ENCODE measurements around the gene C2orf80.

GRCh38 chr2:208147008-208147407, 42.8 kb downstream of the C2orf80 start:
- TF ChIP-seq CTCF (IDR thresholded peaks at IDR 0.05; ENCODE audit: low read length), result no peak
- no peak for TF ChIP-seq EZH2 (IDR thresholded peaks at IDR 0.05; ENCODE audit: borderline replicate concordance, low read length)

Data from OCI-LY1 (cell line).